Measurements from ENCODE around the gene SLC6A13.

DNA sequence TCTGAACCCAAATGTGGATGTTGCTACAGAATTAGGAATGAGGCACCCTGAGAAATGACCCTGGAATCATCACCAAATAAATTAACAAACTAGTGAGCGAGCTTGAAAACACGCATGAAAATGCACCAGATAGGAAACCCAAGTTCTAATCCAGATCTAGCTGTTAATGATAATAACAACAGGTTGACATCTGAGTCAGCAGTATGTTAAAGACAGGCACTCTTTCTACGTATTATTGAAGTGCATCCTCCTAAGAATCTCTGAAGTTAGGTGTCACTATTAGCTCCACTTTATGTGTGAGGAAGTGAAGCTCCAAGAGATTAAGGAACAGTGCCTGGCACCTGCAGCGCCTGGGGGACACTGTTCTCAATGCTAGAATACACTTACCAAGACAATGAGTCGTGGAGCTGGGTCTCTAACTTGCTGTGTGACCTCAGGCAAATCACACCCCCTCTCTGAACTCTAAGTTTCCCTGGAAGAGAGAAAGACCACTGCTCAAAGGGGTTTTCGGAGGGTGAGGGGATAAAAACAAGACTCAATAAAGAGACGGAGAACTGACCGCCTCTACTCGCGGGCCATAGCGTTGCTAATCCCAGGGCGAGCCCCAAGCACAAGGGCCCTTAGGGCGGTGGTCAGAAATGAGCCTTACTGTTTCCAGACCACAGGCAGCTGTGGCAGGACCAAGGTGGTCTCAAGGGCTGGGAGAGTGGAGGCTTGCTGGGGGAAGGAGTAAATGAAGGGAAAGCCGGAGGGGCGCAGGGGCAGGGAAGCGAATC, 50.8 kb downstream of the SLC6A13 start:
- TF ChIP-seq POLR2AphosphoS5 (IDR thresholded peaks at IDR 0.05), result no peak
- TF ChIP-seq, protein P1, sequence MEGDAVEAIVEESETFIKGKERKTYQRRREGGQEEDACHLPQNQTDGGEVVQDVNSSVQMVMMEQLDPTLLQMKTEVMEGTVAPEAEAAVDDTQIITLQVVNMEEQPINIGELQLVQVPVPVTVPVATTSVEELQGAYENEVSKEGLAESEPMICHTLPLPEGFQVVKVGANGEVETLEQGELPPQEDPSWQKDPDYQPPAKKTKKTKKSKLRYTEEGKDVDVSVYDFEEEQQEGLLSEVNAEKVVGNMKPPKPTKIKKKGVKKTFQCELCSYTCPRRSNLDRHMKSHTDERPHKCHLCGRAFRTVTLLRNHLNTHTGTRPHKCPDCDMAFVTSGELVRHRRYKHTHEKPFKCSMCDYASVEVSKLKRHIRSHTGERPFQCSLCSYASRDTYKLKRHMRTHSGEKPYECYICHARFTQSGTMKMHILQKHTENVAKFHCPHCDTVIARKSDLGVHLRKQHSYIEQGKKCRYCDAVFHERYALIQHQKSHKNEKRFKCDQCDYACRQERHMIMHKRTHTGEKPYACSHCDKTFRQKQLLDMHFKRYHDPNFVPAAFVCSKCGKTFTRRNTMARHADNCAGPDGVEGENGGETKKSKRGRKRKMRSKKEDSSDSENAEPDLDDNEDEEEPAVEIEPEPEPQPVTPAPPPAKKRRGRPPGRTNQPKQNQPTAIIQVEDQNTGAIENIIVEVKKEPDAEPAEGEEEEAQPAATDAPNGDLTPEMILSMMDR (IDR thresholded peaks at IDR 0.05), result no peak
